ENCODE measurements around the gene HFE.
"Not testable (repeated sequence)": the region's sequence is repeated elsewhere in the genome, so short reads cannot be mapped to it uniquely, and the experiment has no call there.

The HFE gene

GRCh38 chr6:26059941-26060340 lies 27.3 kb upstream of the HFE start:
- no peak for DNase-seq (ENCODE audit: low spot score)

- DNase-seq (ENCODE audit: low spot score): no peak
These were observed 22.5 kb upstream of the HFE start for GRCh38 chr6:26064619-26065257.

- peak; percentile 64 for DNase-seq (ENCODE audit: low spot score)
These were observed 21.3 kb upstream of the HFE start for GRCh38 chr6:26065952-26066380.

- no peak for DNase-seq (ENCODE audit: low spot score)
These were observed 19.9 kb upstream of the HFE start for GRCh38 chr6:26067367-26067766.

GRCh38 chr6:26068036-26068435 lies 19.2 kb upstream of the HFE start:
- DNase-seq (ENCODE audit: low spot score): no peak

- no peak for DNase-seq (ENCODE audit: low spot score)
These were observed 16.1 kb upstream of the HFE start for GRCh38 chr6:26071135-26071534.

GRCh38 chr6:26075063-26075717 lies 12.0 kb upstream of the HFE start:
- DNase-seq (ENCODE audit: low spot score): no peak

- DNase-seq (ENCODE audit: low spot score): not testable (repeated sequence)
These were observed 9.2 kb upstream of the HFE start for GRCh38 chr6:26078066-26078465.

GRCh38 chr6:26081096-26081495 lies 6.1 kb upstream of the HFE start:
- not testable (repeated sequence) for DNase-seq (ENCODE audit: low spot score)

GRCh38 chr6:26086211-26086610 lies 1.0 kb upstream of the HFE start:
- DNase-seq (ENCODE audit: low spot score): no peak

- no peak for DNase-seq (ENCODE audit: low spot score)
These were observed 1.1 kb downstream of the HFE start for GRCh38 chr6:26088344-26088743.

GRCh38 chr6:26089272-26089671 lies 2.0 kb downstream of the HFE start:
- no peak for DNase-seq (ENCODE audit: low spot score)

- no peak for DNase-seq (ENCODE audit: low spot score)
These were observed 5.2 kb downstream of the HFE start for GRCh38 chr6:26092443-26092842.

GRCh38 chr6:26094036-26094435 lies 6.8 kb downstream of the HFE start:
- DNase-seq (ENCODE audit: low spot score): no peak

- peak; percentile 49 for DNase-seq (ENCODE audit: low spot score)
These were observed 10.1 kb downstream of the HFE start for GRCh38 chr6:26097268-26097875.

GRCh38 chr6:26103141-26103769 lies 16.0 kb downstream of the HFE start:
- DNase-seq (ENCODE audit: low spot score): no peak

GRCh38 chr6:26103770-26104456 lies 16.7 kb downstream of the HFE start:
- DNase-seq (ENCODE audit: low spot score): peak; percentile 88

- no peak for DNase-seq (ENCODE audit: low spot score)
These were observed 17.4 kb downstream of the HFE start for GRCh38 chr6:26104457-26105108.

GRCh38 chr6:26105109-26105730 lies 18.0 kb downstream of the HFE start:
- no peak for DNase-seq (ENCODE audit: low spot score)

GRCh38 chr6:26105842-26106241 lies 18.6 kb downstream of the HFE start:
- DNase-seq (ENCODE audit: low spot score): no peak

GRCh38 chr6:26107935-26108334 lies 20.7 kb downstream of the HFE start:
- DNase-seq (ENCODE audit: low spot score): no peak

Data from putamen (tissue), 1 donor.